PFSK-1 (cell line): ENCODE data around the gene PTCH1.

ENCODE experiments used
- FOXP2 ChIP-seq: optimal IDR thresholded peaks from 2 replicates; pipeline ENCODE3; 2011; ENCODE audit warnings: borderline replicate concordance, control low read depth, inconsistent platforms; ENCODE audit not compliant: insufficient read depth; ENCODE audit errors: extremely low read length, extremely low read depth
- POLR2AphosphoS5 ChIP-seq: IDR thresholded peaks from 2 replicates; pipeline ENCODE4 v1.6.1; 2012; ENCODE audit warnings: low read depth, mild to moderate bottlenecking, control low read depth, low read length, moderate library complexity
- SIN3A ChIP-seq: IDR thresholded peaks from 2 replicates; pipeline ENCODE4 v1.6.1; 2012; ENCODE audit warnings: mild to moderate bottlenecking, low read length, moderate library complexity, borderline replicate concordance; ENCODE audit not compliant: insufficient read depth
- TAF1 ChIP-seq: IDR thresholded peaks from 2 replicates; pipeline ENCODE4 v1.6.1; 2012; ENCODE audit warnings: low read length, control low read depth, borderline replicate concordance; ENCODE audit not compliant: insufficient read depth
- TF ChIP-seq, protein P1 (sequence below), 2 experiments: IDR thresholded peaks; 2 replicates each; pipeline versions ENCODE4 v1.6.1 to v1.8.0; 2011 to 2012; ENCODE audit warnings: low read depth in 2 of 2, low read length in 2 of 2, control low read depth in 1 of 2, inconsistent platforms in 1 of 2, mild to moderate bottlenecking in 1 of 2, moderate library complexity in 1 of 2; ENCODE audit not compliant: insufficient read depth in 1 of 2

The PTCH1 gene

DNA sequence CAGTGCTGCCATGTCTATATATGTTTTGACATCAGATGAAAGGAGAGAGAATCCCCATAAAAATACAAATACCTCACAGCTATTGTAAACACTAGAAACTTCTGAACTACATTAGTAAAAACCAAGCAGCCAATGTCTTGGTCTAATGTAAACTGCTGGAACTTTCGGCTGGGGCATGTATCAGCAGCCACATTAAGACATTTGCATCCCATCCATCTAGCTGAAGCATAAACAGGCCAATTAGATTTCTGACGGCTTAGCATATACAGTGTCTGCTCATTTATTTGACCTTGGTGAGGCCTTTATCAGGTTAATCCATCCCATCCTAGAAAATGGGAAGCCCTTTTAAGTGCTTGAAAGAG, 65.7 kb downstream of the PTCH1 start:
- TF ChIP-seq POLR2AphosphoS5: no peak
- TF ChIP-seq, protein P1, sequence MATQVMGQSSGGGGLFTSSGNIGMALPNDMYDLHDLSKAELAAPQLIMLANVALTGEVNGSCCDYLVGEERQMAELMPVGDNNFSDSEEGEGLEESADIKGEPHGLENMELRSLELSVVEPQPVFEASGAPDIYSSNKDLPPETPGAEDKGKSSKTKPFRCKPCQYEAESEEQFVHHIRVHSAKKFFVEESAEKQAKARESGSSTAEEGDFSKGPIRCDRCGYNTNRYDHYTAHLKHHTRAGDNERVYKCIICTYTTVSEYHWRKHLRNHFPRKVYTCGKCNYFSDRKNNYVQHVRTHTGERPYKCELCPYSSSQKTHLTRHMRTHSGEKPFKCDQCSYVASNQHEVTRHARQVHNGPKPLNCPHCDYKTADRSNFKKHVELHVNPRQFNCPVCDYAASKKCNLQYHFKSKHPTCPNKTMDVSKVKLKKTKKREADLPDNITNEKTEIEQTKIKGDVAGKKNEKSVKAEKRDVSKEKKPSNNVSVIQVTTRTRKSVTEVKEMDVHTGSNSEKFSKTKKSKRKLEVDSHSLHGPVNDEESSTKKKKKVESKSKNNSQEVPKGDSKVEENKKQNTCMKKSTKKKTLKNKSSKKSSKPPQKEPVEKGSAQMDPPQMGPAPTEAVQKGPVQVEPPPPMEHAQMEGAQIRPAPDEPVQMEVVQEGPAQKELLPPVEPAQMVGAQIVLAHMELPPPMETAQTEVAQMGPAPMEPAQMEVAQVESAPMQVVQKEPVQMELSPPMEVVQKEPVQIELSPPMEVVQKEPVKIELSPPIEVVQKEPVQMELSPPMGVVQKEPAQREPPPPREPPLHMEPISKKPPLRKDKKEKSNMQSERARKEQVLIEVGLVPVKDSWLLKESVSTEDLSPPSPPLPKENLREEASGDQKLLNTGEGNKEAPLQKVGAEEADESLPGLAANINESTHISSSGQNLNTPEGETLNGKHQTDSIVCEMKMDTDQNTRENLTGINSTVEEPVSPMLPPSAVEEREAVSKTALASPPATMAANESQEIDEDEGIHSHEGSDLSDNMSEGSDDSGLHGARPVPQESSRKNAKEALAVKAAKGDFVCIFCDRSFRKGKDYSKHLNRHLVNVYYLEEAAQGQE (IDR thresholded peaks at IDR 0.05; ENCODE audit: insufficient read depth in 1 of 2, low read depth in 2 of 2, low read length in 2 of 2): no peak
- TF ChIP-seq SIN3A: no peak
- no peak for TF ChIP-seq TAF1
- TF ChIP-seq FOXP2: no peak

DNA sequence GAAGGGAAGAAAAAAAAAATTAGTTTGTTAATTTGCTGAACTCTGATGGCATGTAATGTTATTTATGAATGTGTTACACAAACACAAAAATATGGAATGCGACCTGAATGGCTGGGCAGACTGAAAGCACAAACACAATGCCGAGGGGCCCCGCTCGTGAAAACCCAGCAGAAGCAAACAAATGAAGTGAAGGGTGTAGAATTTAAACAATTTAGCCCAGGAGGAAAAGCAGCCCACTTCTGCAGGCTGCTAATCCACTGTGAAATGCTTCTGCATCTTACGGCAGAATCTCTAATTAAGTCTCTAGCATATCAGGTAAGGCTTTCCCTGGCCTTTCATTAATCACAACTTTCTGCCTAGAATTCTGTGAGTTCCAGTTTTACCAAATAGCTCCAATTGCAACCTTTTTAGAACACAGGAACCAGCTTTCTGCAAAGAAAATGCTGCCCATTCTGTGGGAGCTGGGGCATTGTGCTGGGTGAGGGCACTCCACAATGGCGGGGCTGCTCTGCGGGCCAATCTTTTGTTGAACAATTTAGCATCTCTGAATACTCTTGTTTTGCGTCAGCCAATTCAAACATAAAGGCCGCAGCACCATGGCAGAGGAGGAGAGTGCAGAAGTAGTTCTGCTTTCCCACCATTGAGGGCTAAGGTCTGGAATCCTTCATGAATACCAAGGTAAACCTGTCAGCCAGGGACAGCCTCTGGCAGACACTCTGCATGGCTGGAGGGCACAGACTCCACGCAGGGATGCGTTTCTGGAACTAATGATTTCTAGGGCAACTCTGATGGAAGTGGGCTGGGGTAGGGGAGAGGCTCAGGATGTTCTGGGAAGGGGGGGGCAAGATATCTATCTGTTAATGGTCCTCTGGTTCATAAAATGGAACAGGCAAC, 66.4 kb downstream of the PTCH1 start:
- TF ChIP-seq, protein P1 (IDR thresholded peaks at IDR 0.05; ENCODE audit: insufficient read depth in 1 of 2, low read depth in 2 of 2, low read length in 2 of 2): no peak
- TF ChIP-seq POLR2AphosphoS5 (no peak), TAF1 (no peak), FOXP2 (no peak), SIN3A (no peak)

DNA sequence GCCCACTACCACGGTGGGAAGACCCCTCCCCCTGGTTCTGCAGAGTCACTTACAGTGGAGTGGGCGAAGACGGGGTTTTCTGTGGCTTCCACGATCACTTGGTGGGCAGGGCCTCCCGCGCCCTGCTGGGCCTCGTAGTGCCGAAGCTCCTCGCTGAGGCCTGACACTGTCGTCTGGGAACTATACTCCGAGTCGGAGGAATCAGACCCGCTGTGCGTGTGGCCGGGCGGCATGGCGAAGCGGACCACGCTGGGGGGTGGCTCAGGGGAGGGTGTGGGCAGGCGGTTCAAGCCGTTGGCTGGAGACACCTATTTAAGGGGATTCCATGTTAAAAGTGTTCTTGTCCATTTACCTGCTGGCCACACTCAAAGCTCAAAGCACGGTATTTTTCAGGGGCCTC, 67.8 kb downstream of the PTCH1 start:
- no peak for TF ChIP-seq FOXP2
- no peak for TF ChIP-seq POLR2AphosphoS5
- TF ChIP-seq, protein P1 (IDR thresholded peaks at IDR 0.05; ENCODE audit: insufficient read depth in 1 of 2, low read depth in 2 of 2, low read length in 2 of 2): no peak
- TF ChIP-seq TAF1: no peak
- TF ChIP-seq SIN3A: no peak

DNA sequence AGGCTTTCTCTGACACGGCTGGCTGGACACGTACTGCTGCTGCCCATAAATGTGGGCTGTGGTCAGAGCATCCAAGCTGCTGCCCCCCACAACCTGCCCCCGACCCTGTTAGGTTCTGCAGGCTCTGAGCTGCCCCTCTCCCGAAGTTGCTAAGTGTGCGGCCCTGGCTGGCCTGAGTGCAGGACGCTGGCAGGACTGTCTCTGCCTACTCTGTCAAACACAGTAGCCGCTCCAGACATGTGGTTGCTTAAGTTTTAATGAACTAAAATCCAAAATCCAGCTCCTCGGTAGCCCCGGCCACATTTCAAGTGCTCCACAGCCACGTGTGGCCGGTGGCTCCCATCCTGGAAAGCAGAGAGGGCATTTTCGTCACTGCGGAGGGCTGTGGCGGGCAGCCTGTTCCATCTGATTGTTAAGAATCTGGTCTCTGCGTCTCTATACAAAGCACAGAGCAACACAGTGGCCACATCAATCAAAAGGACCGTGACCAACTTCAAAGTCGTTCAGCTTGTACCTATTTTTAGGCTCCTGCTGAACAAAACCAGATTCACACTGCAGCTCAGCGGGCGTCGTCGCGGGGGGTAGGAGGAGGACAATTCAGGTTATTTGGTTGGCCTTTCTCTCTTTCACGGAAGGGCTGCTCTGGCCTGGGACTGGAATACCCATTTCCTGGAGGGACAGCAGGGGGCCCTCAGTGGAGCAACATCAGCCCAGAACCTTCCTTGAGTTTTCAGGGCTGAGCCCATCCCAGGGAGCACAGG, 68.9 kb downstream of the PTCH1 start:
- TF ChIP-seq FOXP2 (no peak), TAF1 (no peak), SIN3A (no peak), POLR2AphosphoS5 (no peak)
- TF ChIP-seq, protein P1 (IDR thresholded peaks at IDR 0.05; ENCODE audit: insufficient read depth in 1 of 2, low read depth in 2 of 2, low read length in 2 of 2): no peak
